ENCODE results near the gene TMPRSS11F.

The TMPRSS11F gene

GRCh38 chr4:68077301-68077700, 52.4 kb downstream of the TMPRSS11F start:
- DNase-seq, result no peak

DNA sequence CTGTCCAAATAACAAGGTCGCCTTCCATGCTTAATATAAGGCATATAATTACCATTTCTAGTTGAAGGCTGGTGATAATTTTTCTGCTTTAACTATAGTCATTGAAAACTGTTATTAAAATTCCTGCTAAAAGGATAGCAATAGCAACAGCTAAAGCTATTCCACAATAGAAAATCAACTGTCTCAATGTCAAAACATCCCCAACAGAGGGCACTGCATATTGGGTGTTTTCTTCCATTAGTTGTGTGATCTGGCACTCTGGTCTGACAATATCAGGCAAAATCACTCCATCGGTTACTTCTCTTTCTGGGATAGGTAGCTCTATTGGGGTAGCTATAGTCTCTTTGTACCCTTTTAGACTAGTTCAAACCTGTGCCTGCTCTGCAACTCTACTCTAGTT, 53.5 kb downstream of the TMPRSS11F start:
- no peak for DNase-seq

GRCh38 chr4:68074397-68074796, 55.3 kb downstream of the TMPRSS11F start:
- DNase-seq, result no peak

DNA sequence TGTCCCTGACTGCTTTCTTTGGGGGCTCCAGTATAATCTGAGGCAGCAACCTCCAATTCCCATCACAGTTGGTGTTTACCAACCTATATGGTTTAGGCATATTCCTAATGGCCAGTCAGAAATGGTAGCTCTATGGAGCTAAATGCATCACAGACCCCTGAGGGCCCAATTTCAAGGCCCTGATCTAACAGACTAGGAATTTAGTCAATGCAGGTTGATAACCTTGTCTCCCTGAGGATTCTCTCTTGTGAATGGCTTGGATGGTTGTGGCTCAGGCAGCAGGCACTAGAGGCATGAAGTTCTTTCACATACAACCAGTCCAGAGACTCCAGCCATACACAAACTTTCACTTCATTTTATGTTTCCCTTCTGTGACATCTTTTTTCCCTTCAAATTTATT, 59.4 kb downstream of the TMPRSS11F start:
- no peak for DNase-seq

GRCh38 chr4:68062501-68062900, 67.2 kb downstream of the TMPRSS11F start:
- DNase-seq, result no peak

GRCh38 chr4:68038272-68038671, 91.4 kb downstream of the TMPRSS11F start:
- no peak for DNase-seq

DNA sequence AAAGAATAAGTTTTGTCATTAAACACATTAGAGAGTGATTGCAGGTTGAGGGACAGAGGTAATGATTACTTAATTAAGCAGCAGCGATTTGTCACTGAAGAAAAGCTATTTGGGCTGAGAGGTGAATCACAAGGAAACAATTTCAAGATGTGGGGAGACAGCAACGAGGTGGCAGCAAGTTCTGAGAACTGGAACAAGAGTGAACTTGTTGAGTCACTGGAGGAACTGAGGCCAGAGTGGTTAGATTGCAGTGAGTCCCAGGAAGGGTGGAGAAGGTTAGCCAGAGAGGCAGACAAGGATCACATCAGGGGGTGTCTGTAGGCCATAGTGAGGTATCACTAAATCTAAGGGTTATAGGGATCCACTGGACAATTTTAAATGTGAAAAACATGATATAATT, 108.5 kb downstream of the TMPRSS11F start:
- DNase-seq, result no peak

DNA sequence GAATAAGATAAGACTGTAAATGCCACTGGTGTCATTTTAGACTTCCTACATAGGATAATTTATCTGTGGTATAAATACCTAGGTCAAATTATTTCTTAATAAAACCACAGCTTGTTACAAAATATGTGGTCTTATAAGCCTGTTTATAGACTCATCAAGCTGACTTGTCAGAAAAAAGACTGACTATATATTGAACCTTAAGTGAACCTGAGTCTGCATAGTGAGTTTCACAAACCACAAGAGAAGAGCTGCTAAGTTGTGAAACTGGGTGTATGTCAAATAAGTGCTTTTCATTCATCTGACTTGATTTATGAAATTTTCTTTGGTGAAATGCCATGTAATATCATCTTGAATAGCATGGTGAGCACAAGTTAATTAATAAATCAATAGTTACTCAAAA, 118.0 kb downstream of the TMPRSS11F start:
- DNase-seq, result no peak

Data from T1000 (cell line).